Mesendoderm (in vitro differentiated cells): ENCODE measurements around the gene CTNNA3.

Experiments
- DNase-seq: peaks from one replicate; pipeline ENCODE4 v3.0.0; 2013
- H2AK5ac ChIP-seq: 2 replicates; pipeline ENCODE4 v1.6.1; 2013; ENCODE audit warnings: low read length, inconsistent platforms
- H2BK120ac ChIP-seq: 2 replicates; pipeline ENCODE4 v1.6.1; 2013; ENCODE audit warnings: low read depth, mild to moderate bottlenecking, low read length, moderate library complexity, mixed read lengths
- H2BK15ac ChIP-seq: replicated peaks from 2 replicates; pipeline ENCODE4 v1.6.1; 2013; ENCODE audit warnings: low read depth, mild to moderate bottlenecking, moderate library complexity
- H2BK5ac ChIP-seq: 2 replicates; pipeline ENCODE4 v1.6.1; 2013; ENCODE audit warnings: low read length, inconsistent platforms
- H3K18ac ChIP-seq: 2 replicates; pipeline ENCODE4 v1.6.1; 2013; ENCODE audit warnings: mild to moderate bottlenecking, low read length, mixed read lengths
- H3K23ac ChIP-seq: one replicate; pipeline ENCODE4 v1.6.1; 2013; ENCODE audit warnings: low read length
- H3K27ac ChIP-seq: 2 replicates; pipeline ENCODE4 v1.5.1; 2013; ENCODE audit warnings: low read depth, mild to moderate bottlenecking, inconsistent platforms, low read length, moderate library complexity
- H3K27me3 ChIP-seq: 2 replicates; pipeline ENCODE4 v1.6.1; 2013; ENCODE audit warnings: low read length, control low read depth, mild to moderate bottlenecking, inconsistent platforms; ENCODE audit not compliant: insufficient read depth, poor library complexity
- H3K36me3 ChIP-seq: 2 replicates; pipeline ENCODE4 v1.6.1; 2013; ENCODE audit warnings: low read length, inconsistent platforms; ENCODE audit not compliant: control insufficient read depth, insufficient read depth
- H3K4ac ChIP-seq: one replicate; pipeline ENCODE4 v1.6.1; 2013; ENCODE audit warnings: low read depth, mild to moderate bottlenecking, low read length, moderate library complexity
- H3K4me1 ChIP-seq: 2 replicates; pipeline ENCODE4 v1.6.1; 2013; ENCODE audit warnings: low read depth, low read length, inconsistent platforms; ENCODE audit not compliant: control insufficient read depth
- H3K4me2 ChIP-seq: 2 replicates; pipeline ENCODE4 v1.6.1; 2013; ENCODE audit warnings: low read length
- H3K4me3 ChIP-seq: 2 replicates; pipeline ENCODE4 v1.5.1; 2013; ENCODE audit warnings: mild to moderate bottlenecking, low read length
- H3K56ac ChIP-seq: one replicate; pipeline ENCODE4 v1.6.1; 2013; ENCODE audit warnings: low read length
- H3K79me1 ChIP-seq: 2 replicates; pipeline ENCODE4 v1.6.1; 2013; ENCODE audit warnings: low read length, inconsistent platforms
- H3K79me2 ChIP-seq: 2 replicates; pipeline ENCODE4 v1.6.1; 2013; ENCODE audit warnings: mild to moderate bottlenecking, low read length; ENCODE audit not compliant: control insufficient read depth, insufficient read depth
- H3K9ac ChIP-seq: 2 replicates; pipeline ENCODE4 v1.6.1; 2013; ENCODE audit warnings: low read length, inconsistent platforms
- H4K5ac ChIP-seq: one replicate; pipeline ENCODE4 v1.6.1; 2013; ENCODE audit warnings: low read length
- H4K8ac ChIP-seq: one replicate; pipeline ENCODE4 v1.6.1; 2013; ENCODE audit warnings: low read depth, mild to moderate bottlenecking, control low read depth, low read length, moderate library complexity
- WGBS: extraction: QIAGEN DNeasy Blood & Tissue Kit; methylation state at CpG from one replicate; pipeline ENCODE4 v1.1.7; 2013; ENCODE audit warnings: low lambda C conversion rate, missing lambda C conversion rate; ENCODE audit not compliant: insufficient coverage; ENCODE audit errors: extremely low coverage; 5-methylcytosine and 5-hydroxymethylcytosine counted together

The CTNNA3 gene

DNA sequence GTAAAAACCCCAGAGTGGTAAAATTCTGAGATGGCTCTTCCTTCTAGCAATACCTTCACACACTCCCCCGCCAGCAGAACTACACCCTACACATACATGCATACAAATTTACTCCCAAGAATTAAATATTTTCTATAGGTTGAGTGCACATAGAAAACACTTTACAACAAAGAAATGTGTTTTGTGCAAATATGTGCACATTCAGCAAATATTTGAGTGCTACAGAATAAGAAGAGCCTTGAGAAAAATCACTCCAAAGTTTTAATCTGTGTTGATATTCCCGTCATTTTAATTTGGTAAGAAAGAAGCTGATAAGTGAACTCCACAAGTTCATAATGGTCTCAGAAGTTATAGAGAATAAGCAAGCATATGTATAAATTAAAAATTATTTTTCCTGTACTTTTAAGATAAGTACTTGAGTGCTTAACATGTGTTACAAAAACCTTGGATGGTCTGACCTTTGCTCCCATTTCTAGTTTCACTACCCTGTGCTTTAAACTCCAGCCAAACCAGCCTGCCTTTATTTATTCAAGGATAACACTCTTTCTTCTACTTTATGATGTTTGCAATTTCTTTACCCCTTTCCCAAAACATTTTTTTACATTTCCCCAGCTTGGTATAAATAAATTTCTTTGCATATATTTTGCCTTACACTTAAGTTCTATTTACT, 1503.7 kb downstream of the CTNNA3 start:
- no peak overlapping the region for H3K4me3 ChIP-seq
- H3K56ac ChIP-seq: no peak overlapping the region
- H3K27ac ChIP-seq: no peak overlapping the region
- no peak overlapping the region for H3K4ac ChIP-seq
- no peak overlapping the region for H3K9ac ChIP-seq
- H3K27me3 ChIP-seq: no peaks in the 10 kb centered on the region
- no peak overlapping the region for H2AK5ac ChIP-seq
- H3K79me1 ChIP-seq: no peaks in the 10 kb centered on the region
- no peaks in the 10 kb centered on the region for H3K79me2 ChIP-seq
- H3K4me2 ChIP-seq: no peak overlapping the region
- no CpG with 5 or more reads among the region's 2 CpGs for WGBS
- H2BK5ac ChIP-seq: no peak overlapping the region
- no peak overlapping the region for H2BK15ac ChIP-seq
- no peak overlapping the region for H3K23ac ChIP-seq
- no peak overlapping the region for H4K8ac ChIP-seq
- no peaks in the 10 kb centered on the region for H3K4me1 ChIP-seq
- H3K36me3 ChIP-seq: no peaks in the 10 kb centered on the region
- no peak overlapping the region for H2BK120ac ChIP-seq
- no peak overlapping the region for H4K5ac ChIP-seq
- no peak for DNase-seq
- no peak overlapping the region for H3K18ac ChIP-seq

DNA sequence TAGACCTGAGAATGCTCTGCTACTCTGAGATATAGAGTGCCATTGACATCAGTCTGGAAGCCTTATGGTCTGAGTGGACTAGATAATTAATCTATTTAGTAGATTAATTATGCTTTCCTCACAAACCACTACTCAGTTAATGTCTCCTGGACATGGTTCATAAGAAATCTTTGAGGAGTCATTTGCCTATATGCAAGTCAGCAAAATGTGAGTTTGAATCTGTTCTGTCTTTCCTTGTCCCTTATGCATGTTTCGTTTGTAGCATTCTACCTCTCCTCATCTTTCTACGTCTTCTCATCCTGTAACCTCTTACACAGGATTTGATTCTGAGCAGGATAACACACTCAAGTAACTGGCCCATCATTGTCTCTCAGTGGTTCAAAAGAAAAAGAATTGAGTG, 1505.6 kb downstream of the CTNNA3 start:
- no peak overlapping the region for H2BK5ac ChIP-seq
- no peaks in the 10 kb centered on the region for H3K36me3 ChIP-seq
- no peak overlapping the region for H3K23ac ChIP-seq
- H4K8ac ChIP-seq: no peak overlapping the region
- H3K18ac ChIP-seq: no peak overlapping the region
- no peak overlapping the region for H3K4me3 ChIP-seq
- H2BK15ac ChIP-seq: no peak overlapping the region
- H3K4me1 ChIP-seq: no peaks in the 10 kb centered on the region
- no peaks in the 10 kb centered on the region for H3K79me2 ChIP-seq
- H2BK120ac ChIP-seq: no peak overlapping the region
- H4K5ac ChIP-seq: no peak overlapping the region
- no peak overlapping the region for H3K56ac ChIP-seq
- H3K79me1 ChIP-seq: no peaks in the 10 kb centered on the region
- no peak for DNase-seq
- no peaks in the 10 kb centered on the region for H3K27me3 ChIP-seq
- H2AK5ac ChIP-seq: no peak overlapping the region
- H3K9ac ChIP-seq: no peak overlapping the region
- H3K27ac ChIP-seq: no peak overlapping the region
- no peak overlapping the region for H3K4me2 ChIP-seq
- WGBS: no CpG with 5 or more reads among the region's 2 CpGs
- no peak overlapping the region for H3K4ac ChIP-seq

DNA sequence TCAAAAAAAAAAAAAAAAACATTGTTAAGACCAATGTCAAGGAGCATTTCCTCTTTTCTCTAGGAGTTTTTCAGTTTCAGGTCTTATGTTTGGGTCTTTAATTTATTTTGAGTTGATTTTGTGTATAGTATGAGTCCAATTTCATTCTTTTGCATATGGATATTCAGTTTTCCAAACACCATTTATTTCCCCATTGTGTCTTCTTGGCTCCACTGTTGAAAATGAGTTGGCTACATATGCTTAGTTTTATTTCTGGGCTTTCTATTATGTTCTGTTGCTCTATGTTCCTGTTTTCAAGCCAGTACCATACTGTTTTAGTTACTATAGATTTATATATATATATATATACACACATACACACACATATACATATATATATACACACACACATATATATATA, 1506.7 kb downstream of the CTNNA3 start:
- Histone ChIP-seq H3K9ac (no peak overlapping the region), H3K27ac (no peak overlapping the region), H2BK5ac (no peak overlapping the region), H3K4me3 (no peak overlapping the region), H3K27me3 (no peaks in the 10 kb centered on the region), H3K4me2 (no peak overlapping the region), H3K23ac (no peak overlapping the region), H3K36me3 (no peaks in the 10 kb centered on the region), H2BK15ac (no peak overlapping the region), H3K79me2 (no peaks in the 10 kb centered on the region), H2BK120ac (no peak overlapping the region), H3K56ac (no peak overlapping the region), H4K5ac (no peak overlapping the region), H3K4me1 (no peaks in the 10 kb centered on the region), H3K4ac (no peak overlapping the region), H3K18ac (no peak overlapping the region), H2AK5ac (no peak overlapping the region), H3K79me1 (no peaks in the 10 kb centered on the region), H4K8ac (no peak overlapping the region)
- DNase-seq: no peak

DNA sequence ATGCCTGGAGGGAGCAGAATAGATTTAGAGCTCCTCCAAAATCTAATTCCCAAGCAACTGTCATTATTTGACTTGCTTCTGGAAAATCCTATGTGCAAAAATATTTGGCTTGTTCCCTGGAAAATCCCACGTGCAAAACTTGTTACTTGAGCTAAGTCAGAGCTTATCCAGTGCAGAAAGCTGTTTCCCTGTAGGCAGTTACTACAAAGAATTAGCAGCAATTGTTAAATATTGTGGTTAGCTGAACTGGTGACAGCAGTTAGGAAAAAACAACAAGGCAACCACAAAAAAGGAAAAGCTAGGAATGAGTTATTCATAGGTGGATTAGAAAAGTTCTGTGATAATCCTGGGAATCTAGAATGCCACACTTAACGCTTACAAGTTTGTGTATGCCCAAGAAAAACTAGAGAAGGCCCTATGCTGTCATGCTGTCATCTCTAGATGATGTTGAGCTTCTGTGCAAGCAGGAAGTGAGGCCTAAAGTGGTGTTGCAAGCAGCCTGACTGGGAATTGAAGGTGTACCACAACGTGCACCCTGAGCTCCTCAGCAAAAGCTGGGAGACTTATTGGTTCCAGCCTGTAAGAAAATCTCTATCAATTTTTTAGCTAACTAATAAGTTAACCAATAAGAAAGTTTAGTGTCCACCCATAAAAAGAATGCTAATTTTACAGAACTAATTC, 1508.8 kb downstream of the CTNNA3 start:
- Histone ChIP-seq H4K8ac (no peak overlapping the region), H3K79me1 (no peaks in the 10 kb centered on the region), H3K27ac (no peak overlapping the region), H3K27me3 (no peaks in the 10 kb centered on the region), H3K4me3 (no peak overlapping the region), H3K23ac (no peak overlapping the region), H3K36me3 (no peaks in the 10 kb centered on the region), H4K5ac (no peak overlapping the region), H3K79me2 (no peaks in the 10 kb centered on the region), H2BK120ac (no peak overlapping the region), H2AK5ac (no peak overlapping the region), H3K4ac (no peak overlapping the region), H2BK5ac (no peak overlapping the region), H3K4me2 (no peak overlapping the region), H3K18ac (no peak overlapping the region), H3K9ac (no peak overlapping the region), H3K56ac (no peak overlapping the region), H3K4me1 (no peaks in the 10 kb centered on the region), H2BK15ac (no peak overlapping the region)
- whole genome bisulfite sequencing: no CpG with 5 or more reads among the region's 3 CpGs
- DNase-seq: no peak

DNA sequence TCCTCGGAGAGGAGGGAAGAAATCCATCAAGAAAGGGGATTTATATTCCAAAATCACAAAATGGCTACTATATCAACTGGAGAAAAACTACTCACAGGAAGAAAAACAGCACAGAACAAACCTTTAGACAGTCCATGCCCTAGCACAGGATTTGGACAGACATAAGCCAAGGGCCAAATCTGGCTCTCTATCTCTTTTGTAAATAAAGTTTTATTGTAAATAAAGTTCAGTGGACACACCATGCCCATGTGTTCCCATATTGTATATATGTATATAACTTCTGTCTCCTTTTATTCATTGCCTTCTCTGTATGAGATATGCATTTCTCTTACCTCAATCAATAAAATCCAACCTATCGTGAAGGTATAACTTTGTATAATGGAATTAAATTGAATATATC, 1513.0 kb downstream of the CTNNA3 start:
- no peak overlapping the region for H3K23ac ChIP-seq
- no peak overlapping the region for H3K4me3 ChIP-seq
- no peaks in the 10 kb centered on the region for H3K79me1 ChIP-seq
- H2AK5ac ChIP-seq: no peak overlapping the region
- no peak overlapping the region for H3K27ac ChIP-seq
- no CpG with 5 or more reads among the region's 2 CpGs for WGBS
- H3K4ac ChIP-seq: no peak overlapping the region
- H3K36me3 ChIP-seq: no peaks in the 10 kb centered on the region
- H2BK15ac ChIP-seq: no peak overlapping the region
- no peak overlapping the region for H4K5ac ChIP-seq
- no peak overlapping the region for H3K9ac ChIP-seq
- no peak overlapping the region for H3K18ac ChIP-seq
- no peak overlapping the region for H2BK5ac ChIP-seq
- H3K4me2 ChIP-seq: no peak overlapping the region
- no peaks in the 10 kb centered on the region for H3K4me1 ChIP-seq
- no peak overlapping the region for H2BK120ac ChIP-seq
- no peak overlapping the region for H3K56ac ChIP-seq
- no peaks in the 10 kb centered on the region for H3K27me3 ChIP-seq
- no peaks in the 10 kb centered on the region for H3K79me2 ChIP-seq
- no peak for DNase-seq
- H4K8ac ChIP-seq: no peak overlapping the region
